Measurements from ENCODE around the gene NMUR1.

Gene NMUR1

DNA sequence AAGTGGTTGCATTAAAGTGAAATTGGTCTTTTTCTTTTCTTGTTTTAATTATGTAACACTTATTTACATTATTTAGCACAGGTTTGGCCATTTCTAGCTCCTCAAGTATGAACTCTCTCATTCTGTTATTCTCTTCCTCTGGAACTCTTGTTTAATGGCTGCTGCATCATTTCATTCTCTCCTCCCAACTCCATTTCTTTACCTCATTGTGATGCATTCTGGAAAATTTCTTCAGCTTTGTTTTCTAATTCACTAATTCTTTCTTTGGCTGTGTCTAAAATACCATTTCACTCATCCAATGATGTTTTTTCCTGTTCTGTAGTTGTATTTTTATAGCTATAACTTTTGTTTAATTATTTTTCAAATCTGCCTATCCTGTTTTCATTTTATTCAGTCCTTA, 22.5 kb upstream of the NMUR1 start:
- DNase-seq = no peak

DNA sequence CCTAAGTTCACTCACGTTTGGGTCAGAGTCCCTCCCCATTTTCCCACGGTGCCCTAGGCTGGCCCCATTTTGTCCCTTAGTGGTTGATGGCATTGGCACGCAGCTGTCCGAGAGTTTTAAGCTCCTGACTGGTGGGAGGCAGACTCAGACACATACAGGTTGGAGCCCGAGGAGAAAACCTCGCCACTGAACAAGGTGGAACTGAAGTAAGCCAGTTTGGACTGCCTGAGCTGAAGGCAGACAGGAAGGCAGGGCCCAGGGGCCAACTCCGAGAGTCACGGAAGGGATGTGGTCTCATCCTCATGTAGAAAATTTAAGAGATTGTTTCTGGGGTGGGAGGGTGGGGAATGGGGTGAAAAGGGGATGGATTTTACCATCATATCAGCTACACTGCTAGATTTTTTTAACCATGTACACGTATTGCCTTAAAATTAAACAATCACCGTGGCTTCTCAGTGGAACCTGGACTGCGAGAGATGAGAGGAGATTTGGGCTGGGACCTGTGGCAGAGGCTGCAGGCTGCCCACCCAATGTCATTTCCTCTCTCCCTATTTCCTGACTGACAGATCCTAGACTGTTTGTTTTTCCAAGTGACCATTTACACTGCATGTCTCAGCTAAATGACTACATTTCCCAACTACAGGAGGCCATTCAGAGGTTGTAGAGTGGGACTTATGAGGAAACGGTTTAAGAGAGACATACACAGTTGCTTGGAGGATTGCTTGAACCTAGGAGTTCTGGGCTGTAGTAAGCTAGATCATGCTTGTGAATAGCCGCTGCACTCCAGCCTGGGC, 19.4 kb upstream of the NMUR1 start:
- DNase-seq = no peak

DNA sequence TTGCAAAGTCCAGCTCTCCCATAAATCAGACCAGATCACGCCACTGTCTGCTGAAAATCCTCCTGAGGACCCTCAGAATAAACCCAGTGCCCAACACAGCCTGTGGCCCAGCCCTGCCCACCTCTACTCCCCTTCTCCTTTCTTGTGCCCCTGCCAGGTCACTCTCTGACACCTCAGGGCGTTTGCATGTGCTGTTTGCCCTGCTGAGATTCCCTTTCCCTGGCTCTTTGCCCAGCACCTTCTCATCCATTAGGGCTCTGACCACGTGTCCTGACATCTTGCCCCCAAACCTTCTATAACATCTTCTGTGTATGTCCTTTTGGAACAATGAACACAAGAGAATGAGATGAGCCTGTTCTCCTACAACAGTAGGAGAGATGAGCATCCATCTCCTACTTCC, 18.5 kb upstream of the NMUR1 start:
- DNase-seq = no peak

DNA sequence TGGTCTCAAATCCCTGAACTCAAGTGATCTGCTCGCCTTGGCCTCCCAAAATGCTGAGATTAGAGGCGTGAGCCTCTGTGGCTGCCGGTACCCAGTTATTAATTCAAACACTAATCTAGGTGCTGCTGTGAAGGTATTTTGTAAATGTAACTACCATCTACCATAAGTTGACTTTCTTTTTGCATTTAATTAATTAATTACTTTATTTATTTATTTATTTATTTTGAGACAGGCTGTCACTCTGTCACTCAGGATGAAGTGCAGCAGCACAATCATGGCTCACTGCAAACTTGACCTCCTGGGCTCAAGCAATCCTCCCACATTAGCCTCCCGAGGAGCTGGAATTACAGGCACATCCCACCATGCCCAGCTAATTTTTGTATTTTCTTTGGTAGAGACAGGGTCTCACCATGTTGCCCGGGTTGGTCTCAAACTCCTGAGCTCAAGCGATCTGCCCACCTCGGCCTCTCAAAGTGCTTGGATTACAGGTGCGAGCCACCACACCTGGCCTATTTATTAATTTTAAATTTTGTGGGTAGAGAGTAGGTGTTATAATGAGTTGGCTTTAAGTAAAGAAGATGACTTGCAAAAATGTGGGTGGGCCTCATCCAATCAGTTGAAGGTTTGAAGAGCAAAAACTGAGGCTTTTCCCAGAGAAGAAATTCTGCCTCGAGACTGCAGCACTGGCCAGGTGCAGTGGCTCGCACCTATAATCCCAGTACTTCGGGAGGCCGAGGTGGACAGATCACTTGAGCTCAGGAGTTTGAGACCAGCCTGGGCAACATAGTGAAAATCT, 17.3 kb upstream of the NMUR1 start:
- DNase-seq = no peak

DNA sequence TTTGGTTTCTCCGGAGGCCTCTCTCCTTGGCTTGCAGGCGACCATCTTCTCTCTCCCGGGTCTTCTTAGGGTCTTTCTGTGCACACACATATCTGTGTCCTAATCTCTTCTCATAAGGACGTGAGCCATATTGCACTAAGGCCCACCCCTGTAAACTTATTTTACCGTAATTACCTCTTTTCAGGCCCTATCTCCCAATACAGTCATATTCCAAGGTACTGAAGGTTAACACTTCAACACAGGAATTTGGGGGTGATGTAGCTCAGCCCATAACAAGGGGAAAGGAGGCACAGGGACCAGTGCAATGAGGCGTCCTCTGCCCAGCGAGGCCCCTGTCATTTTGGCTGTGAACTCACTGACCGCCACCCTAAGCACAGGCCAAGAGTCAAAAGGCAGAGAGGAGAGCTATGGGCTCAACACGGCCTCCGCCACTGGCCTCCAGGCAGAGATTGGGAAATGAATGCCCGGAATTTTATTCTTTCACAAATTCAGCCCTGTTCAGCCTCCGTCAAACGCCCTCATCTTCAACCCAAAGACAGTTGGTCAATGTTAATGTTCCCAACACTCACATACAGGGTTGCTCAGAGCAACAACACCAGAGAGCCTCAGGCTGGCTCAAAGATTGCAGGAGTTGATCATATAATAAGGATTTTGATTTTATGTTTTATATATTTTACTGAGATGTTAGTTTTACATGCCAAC, 15.9 kb upstream of the NMUR1 start:
- DNase-seq = no peak

DNA sequence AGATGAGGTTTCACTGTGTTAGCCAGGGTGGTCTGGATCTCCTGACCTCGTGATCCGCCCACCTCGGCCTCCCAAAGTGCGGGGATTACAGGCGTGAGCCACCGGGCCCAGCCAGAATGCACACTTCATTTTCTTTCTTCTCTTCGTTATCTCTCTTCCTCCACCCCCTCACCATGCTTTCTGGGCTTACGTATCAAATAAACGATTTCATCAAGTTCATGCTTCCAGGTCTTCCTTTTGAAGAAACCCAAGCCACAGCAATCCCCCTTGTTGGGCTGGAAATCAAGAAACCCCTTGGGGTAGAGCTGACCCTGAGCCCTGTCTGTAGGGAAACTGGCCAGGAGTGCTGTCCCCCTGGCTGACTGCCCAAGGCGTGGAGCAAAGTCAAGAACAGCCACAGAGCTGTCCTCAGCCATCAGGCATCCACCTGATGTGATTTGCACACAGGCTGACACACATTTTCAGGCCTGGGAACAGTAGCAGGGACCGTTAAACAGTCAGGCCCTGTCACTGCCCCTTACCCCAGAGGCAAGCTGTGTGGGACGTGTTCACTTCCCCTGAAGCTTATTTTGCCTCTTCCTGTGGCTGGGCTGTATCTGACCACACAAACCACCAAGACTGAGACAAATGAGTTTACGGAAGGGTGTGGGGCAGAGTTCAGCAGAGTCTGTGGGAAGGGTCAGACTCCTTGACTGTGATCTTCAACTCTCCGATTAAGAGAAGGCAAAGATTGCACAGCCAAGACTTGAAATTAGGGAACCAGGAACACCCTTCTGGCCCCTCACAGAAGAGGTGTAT, 15.1 kb upstream of the NMUR1 start:
- peak; percentile 69 for DNase-seq

DNA sequence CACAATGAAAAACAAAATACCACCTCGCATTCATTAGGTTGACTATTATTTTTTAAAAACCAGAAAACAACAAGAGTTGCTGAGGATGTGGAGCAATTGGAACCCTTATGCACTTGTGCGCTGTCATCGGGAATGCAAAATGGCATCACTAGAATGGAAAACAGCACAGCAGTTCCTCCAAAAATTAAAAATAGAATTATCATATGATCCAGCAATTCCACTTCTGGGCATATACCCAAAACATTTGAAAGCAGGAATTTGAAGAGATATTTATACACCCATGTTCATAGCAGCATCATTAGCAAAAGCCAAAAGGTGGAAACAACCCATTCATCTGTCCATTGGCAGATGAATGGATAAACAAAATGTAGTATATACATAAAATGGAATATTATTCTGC, 11.9 kb upstream of the NMUR1 start:
- no peak for DNase-seq

DNA sequence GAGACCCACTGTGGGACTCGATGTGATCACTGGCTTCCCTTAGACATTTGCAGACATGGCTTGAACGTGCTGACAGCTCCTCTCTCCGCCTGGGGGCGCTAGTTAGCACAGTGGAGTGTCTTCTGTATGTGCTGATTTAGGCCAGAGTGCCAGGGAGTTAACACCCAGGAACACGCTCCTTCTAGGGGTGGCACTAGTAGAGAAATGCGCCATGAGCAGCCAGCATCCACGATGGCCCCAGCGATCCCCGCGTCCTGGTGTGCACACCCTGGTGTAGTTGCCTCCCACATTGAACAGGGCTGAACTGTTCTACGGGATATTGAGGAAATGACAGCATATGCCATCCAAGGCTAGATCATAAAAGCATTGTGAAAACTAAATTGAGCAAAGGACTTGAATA, 11.4 kb upstream of the NMUR1 start:
- DNase-seq = no peak

DNA sequence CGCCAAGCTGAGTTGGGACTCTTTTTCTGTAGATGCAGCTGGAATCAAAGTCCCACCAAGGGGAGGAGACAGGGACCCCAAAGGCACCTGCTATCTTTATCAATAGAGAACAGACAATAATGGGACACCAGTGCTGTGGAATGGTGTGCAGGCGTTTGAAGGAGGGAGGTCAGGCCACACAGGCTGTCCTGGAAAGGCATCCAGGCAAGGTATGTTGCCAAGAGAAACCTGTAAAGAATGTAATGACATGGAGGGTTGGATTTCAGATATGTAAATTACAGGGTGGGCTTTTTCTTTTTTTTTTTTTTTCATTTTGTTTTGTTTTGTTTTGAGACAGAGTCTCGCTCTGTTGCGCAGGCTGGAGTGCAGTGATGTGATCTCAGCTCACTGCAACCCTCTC, 9.7 kb upstream of the NMUR1 start:
- DNase-seq = no peak

DNA sequence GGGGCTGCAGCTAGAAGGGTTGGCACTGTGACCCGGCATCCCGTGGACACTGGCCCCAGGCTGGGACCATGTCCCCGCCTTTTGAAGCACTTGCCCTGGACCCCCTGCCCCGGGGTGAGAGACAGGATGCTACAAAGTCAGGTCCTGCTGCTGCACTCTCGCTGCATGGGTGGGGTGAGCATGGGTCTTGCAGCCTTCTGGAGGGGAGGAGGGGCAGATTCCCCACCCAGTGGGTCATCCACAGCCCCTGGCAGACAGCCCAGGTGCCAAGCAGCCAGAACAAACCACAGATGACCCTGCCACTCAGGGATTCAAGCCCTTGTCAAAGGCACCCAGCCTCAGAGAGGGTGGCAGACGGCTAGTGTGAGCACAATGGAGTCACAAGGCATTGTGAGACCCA, 5.7 kb upstream of the NMUR1 start:
- no peak for DNase-seq

DNA sequence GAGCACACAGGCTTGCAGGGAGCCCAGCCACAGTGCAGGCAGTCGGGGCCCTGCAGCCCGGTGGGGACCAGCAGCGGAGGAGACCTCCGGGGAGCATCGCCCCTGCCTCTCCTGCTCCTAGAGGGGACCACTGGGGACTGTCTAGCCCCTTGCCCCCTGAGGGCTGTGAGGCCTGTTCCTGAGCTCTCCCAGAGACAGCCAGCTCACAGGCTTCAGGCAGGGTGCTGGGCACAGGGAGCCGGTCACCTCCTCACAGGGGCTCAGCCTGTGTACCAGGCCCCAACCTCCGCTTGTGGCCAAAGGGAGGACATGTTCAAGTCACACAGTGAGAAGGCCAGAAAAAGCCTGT, 3.5 kb upstream of the NMUR1 start:
- no peak for DNase-seq

DNA sequence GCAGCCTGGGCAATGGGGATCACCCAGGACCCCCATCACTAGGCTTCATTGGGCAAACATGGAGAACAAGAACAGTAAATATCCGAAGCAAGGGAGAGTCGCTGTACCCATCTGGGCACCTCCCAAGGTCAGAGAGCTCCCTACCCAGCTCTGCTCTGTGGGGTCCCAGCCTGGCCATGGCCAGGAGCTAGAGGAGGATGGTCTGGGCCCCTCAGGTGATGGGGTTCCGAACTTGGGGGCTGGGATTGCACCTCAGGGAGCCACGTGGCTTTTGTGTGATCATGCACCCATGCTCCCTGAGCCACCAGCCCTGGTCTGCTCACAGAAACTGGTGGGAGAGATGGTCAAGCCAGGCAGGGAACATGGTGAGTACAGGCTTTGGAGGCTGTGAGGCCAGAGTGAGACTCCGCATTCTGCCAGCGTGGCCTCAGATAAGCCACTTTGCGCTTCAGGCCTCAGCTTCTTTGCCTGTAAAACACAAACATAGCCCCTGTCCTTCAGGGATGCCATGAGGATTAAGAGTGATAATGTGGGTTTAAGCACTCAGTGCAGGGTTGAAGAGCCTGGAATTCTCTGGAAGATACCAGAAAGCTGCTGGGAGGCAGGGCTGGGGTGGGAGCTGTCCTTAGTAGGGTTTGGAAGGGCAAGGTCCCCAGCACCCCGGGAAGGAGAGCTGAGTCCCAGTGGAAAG, 3.0 kb upstream of the NMUR1 start:
- no peak for DNase-seq

DNA sequence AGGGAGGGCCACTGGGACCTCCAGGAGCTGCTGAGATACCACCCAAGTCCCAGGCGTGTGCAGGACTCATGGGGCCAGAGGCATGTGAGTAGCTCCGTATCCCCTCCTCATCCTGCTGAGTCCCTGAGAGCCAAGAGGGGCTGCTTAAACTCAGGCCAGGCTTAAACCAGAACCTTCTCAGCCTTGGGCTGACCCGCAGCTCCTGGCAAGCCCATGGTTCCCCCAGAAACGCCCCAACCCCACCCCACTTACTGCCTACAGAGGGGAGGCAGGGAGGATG, 2.5 kb upstream of the NMUR1 start:
- DNase-seq = no peak

DNA sequence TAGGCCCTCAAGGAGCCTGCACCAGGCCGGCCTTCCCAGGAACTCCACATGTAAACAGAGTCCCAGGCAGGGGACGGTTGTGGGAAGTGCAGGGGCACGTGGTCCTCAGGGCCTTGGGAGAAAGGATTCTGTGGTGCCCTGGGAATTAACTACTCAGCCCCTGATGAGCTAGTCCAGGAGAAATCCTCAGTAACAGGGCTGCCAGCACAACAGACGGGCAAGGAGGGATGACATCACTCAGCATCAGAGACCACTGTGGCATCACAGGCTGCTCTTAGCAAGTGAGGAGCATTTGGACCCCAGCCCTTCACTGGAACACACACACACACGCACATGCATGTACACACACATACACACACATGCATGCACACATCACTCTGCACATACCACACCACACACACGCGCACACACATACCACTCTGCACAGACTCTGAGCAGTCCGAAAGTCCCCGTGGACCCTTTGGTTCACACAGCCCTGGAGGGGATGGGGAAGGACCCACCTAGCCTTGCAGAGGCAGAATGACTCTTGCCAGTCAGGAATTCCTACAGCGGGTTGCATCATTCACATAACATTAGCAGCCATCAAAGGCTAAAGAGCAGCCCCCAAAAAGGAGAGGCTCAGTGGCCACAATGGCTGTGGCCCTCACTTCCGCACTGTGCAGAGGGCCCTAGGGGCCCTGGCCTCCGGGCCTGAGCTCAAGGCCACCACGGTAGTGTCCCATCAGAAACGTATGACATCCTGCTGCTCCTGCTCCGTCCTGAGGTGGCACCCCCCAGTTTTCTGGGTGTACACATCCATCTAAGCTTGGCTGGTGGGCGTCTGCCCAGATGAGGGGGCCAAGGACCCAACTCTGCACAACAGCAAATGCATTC, 1.9 kb upstream of the NMUR1 start:
- DNase-seq = no peak

DNA sequence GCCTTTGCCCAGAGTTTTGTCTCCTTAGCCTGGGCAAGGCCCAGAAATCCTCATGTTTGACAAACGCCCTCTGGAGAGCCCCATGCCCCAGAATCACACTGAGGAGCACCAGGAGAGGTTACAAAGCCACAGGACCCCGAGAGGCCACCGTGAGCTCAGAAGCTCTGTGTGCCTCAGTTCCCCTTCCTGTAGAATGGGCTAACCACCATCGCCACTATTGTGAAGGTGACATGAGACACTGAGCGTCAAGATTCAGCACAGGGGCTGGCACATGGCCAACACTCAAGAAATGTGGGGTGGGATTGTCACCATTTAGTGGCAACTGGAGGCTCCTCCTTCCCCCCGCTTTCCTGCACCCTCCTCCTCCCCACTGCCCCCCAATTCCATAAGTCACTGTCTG, 1.2 kb upstream of the NMUR1 start:
- no peak for DNase-seq

DNA sequence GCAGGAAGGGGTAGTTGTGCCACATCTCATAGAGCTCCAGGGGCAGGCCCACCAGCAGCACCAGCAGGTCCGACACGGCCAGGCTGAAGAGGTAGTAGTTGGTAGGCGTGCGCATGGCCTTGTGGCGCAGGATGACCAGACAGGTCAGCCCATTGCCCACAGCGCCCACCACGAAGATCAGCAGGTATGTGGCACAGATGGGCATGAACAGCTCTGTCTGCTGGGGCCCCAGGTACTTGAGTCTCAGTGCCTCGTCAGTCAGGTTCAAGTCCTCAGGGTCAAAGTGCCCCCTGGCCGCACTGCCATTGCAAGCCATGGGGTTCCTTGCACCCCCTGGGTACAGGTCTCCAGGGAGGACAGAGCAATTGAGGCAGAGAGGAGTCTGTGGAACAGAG, 1.6 kb downstream of the NMUR1 start:
- DNase-seq = no peak

DNA sequence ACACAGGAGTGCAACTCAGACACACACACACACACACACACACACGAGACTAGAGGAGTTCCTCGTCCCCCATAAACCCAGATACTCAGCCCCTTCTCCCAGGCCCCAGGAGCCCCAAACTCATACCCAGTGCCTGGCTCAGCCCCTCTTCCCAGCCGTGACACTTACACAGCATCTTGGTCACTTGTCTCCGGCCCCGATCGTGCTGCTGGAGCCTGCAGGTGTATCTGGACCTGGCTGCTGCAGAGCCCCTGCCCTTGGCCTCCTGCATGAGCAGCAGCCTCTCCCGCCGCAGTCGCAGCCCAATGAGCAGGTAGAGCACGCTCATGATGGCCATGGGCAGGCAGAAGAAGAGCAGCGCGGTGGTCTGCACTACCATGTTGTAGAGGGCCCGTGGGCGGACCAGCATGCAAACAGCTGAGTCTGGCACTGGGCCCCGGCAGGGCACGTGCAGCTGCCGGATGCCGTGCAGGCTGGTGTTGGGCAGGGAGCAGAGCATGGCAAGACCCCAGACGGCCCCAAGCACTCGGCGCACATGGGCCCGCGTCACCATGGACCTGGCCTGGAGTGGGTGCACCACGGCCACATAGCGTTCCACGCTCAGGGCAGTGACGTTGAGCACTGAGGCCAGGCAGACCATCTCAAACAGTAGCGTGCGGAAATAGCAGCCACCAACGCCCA, 2.1 kb downstream of the NMUR1 start:
- no peak for DNase-seq

DNA sequence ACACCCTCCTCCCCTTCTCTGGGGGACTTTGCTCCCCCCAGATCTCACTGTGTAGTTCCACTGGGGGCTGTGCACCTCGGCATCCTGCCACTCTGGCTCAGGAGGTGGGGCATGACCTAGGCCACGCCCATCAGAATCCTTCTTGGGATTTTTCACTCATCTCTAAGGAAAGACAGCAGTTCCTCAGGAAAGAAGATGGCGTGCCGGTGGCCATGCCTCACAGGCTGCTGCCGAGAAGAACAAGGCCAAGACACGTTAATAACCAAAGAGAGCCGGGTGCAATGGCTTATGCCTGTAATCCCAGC, 3.2 kb downstream of the NMUR1 start:
- no peak for DNase-seq

DNA sequence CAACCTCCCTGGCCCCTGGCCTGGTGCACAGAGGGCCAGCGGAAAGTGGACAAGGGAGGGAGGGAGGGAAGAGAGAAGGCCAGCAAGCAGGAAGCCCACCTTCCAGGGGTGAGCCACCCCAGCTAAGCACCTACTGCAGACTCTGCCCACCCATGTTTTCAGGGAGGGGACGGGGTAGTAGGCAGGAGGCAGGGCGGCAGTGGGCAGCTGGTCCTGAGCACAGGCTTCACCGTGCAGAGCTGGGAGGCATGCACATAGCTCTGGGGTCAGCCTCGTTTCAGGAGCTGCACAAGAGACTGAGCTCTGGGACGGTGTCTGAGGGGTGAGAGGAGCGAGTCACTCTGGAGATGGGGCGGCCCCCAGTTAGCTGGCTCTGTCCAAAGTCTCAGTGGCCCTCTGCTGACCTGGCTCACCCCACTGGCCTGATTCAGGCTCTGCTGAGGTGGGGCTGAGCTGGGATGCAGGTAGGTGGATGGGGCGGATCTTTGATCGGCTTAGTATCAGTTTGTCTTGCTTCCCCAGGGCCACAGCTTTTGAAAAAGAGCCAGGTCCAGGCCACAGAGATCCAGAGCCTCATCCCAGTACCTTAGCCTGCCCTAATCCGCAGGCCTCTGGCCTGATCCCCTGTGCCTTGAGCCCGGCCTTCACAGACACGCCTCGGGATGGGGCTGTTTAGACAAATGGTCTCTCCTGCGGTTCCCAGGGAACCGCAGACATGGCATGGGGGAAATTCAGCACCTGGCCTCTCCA, 3.7 kb downstream of the NMUR1 start:
- DNase-seq = no peak

Data from CD4-positive, alpha-beta T cell treated with Interleukin-4 for 4 hours (primary cell).